ENCODE results near the gene AMELY. TPM values are rescaled to one million over a fixed set of nuclear protein-coding genes. Genes with fewer than 3 reads are reported as not detected.

AMELY gene
- total and polyA plus RNA-seq, 2 of the 4 experiments (the other 2 are of a cell fraction) = not detected

DNA sequence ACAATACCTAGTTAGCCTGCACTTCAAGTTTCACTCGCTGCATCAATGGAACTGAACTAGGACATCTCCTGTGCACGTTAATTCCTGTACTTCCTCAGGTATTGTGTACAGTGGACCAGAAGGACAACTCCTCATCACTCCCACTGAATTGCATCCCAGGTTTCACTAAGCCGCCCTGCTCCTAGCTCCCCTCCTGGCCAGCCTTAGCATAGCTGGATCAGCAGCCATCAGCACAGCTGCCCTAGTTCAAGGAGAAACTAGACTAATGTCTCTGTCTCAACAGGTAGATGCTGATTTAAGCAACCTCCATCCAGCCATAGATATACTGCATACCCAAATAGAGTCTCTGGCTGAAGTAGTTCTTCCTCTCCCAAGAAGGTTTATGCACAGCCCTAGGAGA is 17.1 kb downstream of the AMELY start:
- BruUV-seq (replicated peaks) = no TSS peak

More for the DNA sequence above, 17.1 kb downstream of the AMELY start:
- Histone ChIP-seq H3K23ac (ENCODE audit: low read depth, low read length) (no peak overlapping the region), H3K14ac (replicated peaks; ENCODE audit: low read depth, low read length) (no peak overlapping the region), H2BK15ac (ENCODE audit: low read depth, low read length) (no peak overlapping the region), H3K9me3 (ENCODE audit: control insufficient read depth, insufficient read depth, low read length) (no peaks in the 10 kb centered on the region), H3K4me2 (ENCODE audit: low read depth, low read length) (no peak overlapping the region), H3K27me3 (ENCODE audit: control insufficient read depth, insufficient read depth, low read length) (no peaks in the 10 kb centered on the region), H2AK5ac (ENCODE audit: low read depth, low read length) (no peak overlapping the region), H3K4ac (ENCODE audit: low read depth, low read length) (no peak overlapping the region), H3K9me1 (ENCODE audit: insufficient read depth, low read length) (no peaks in the 10 kb centered on the region), H3K27ac (ENCODE audit: insufficient read depth, low read length) (no peak overlapping the region), H3K18ac (ENCODE audit: low read depth, low read length) (no peak overlapping the region), H4K91ac (ENCODE audit: insufficient read depth, low read depth, low read length) (no peak overlapping the region), H2BK5ac (ENCODE audit: low read depth, low read length, poor library complexity, severe bottlenecking) (no peak overlapping the region), H4K20me1 (ENCODE audit: insufficient read depth, low read length) (no peaks in the 10 kb centered on the region), H2AFZ (replicated peaks; ENCODE audit: low read length, poor library complexity) (no peak overlapping the region), H2BK20ac (ENCODE audit: low read depth, low read length) (no peak overlapping the region), H2AK9ac (replicated peaks; ENCODE audit: low read depth, low read length, poor library complexity) (no peak overlapping the region), H3K36me3 (ENCODE audit: control insufficient read depth, insufficient read depth, low read length) (no peaks in the 10 kb centered on the region), H4K5ac (ENCODE audit: low read depth, low read length) (no peak overlapping the region), H3K9ac (ENCODE audit: low read depth, low read length) (no peak overlapping the region), H3K4me1 (ENCODE audit: control insufficient read depth, insufficient read depth, low read length) (no peaks in the 10 kb centered on the region), H4K8ac (ENCODE audit: low read depth in 2 of 2, low read length in 2 of 2) (no peak overlapping the region), H3K4me3 (ENCODE audit: insufficient read depth, low read depth, low read length) (no peak overlapping the region), H3K79me1 (ENCODE audit: low read depth in 1 of 2, low read length in 2 of 2) (no peaks in the 10 kb centered on the region), H2BK120ac (ENCODE audit: low read depth, low read length) (no peak overlapping the region), H3K56ac (ENCODE audit: extremely low read depth, insufficient read depth, low read length) (no peak overlapping the region)
- TF ChIP-seq, protein P1, sequence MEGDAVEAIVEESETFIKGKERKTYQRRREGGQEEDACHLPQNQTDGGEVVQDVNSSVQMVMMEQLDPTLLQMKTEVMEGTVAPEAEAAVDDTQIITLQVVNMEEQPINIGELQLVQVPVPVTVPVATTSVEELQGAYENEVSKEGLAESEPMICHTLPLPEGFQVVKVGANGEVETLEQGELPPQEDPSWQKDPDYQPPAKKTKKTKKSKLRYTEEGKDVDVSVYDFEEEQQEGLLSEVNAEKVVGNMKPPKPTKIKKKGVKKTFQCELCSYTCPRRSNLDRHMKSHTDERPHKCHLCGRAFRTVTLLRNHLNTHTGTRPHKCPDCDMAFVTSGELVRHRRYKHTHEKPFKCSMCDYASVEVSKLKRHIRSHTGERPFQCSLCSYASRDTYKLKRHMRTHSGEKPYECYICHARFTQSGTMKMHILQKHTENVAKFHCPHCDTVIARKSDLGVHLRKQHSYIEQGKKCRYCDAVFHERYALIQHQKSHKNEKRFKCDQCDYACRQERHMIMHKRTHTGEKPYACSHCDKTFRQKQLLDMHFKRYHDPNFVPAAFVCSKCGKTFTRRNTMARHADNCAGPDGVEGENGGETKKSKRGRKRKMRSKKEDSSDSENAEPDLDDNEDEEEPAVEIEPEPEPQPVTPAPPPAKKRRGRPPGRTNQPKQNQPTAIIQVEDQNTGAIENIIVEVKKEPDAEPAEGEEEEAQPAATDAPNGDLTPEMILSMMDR (conservative IDR thresholded peaks at IDR 0.05; ENCODE audit: low read depth, low read length) = no peak
- TF ChIP-seq FOS (IDR thresholded peaks at IDR 0.05; ENCODE audit: low read depth, low read length) (no peak), RFX5 (IDR thresholded peaks at IDR 0.05; ENCODE audit: low read depth, low read length) (no peak), CHD1 (IDR thresholded peaks at IDR 0.05; ENCODE audit: low read depth, low read length) (no peak), MXI1 (IDR thresholded peaks at IDR 0.05; ENCODE audit: borderline replicate concordance, low read depth, low read length) (no peak)
- TF ChIP-seq, protein P2, sequence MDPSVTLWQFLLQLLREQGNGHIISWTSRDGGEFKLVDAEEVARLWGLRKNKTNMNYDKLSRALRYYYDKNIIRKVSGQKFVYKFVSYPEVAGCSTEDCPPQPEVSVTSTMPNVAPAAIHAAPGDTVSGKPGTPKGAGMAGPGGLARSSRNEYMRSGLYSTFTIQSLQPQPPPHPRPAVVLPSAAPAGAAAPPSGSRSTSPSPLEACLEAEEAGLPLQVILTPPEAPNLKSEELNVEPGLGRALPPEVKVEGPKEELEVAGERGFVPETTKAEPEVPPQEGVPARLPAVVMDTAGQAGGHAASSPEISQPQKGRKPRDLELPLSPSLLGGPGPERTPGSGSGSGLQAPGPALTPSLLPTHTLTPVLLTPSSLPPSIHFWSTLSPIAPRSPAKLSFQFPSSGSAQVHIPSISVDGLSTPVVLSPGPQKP (IDR thresholded peaks at IDR 0.05; ENCODE audit: borderline replicate concordance, low read depth, low read length) = no peak
- no peak for DNase-seq
- WGBS, 2 experiments (ENCODE audit: extremely low coverage in 2 of 2, insufficient read length in 1 of 2) = no CpG with 5 or more reads among the region's 3 CpGs
- intact Hi-C loops (cut with micrococcal nuclease) (no loop called here), dilution Hi-C loops (cut with HindIII; ENCODE audit: low sequenced_read_pairs, unreplicated experiment) (no loop called here), in situ Hi-C loops (cut with MboI; ENCODE audit: low sequenced_read_pairs) (no loop called here)
- ChIA-PET POLR2A (ENCODE audit: unreplicated experiment) (no interaction called here), CTCF (no interaction called here)
- ATAC-seq (ENCODE audit: low read depth) = no peak
